HEK293T (cell line): ENCODE data around the gene TRPC4.

Experiments
- ARNT ChIP-seq: fragments of 450-650 bp; IDR thresholded peaks from 2 replicates; pipeline ENCODE4 v1.6.1; 2017; ENCODE audit warnings: mild to moderate bottlenecking
- ELF4 ChIP-seq: fragments of 450-650 bp; IDR thresholded peaks from 2 replicates; pipeline ENCODE4 v1.6.1; 2017; ENCODE audit warnings: antibody characterized with exemption
- FOXA1 ChIP-seq: fragments of 450-650 bp; IDR thresholded peaks from 2 replicates; pipeline ENCODE4 v1.6.1; 2016; ENCODE audit warnings: mild to moderate bottlenecking
- FOXK2 ChIP-seq: fragments of 450-650 bp; IDR thresholded peaks from 2 replicates; pipeline ENCODE4 v1.6.1; 2016; ENCODE audit warnings: mild to moderate bottlenecking
- FOXM1 ChIP-seq: fragments of 450-650 bp; IDR thresholded peaks from 2 replicates; pipeline ENCODE4 v1.6.1; 2017; ENCODE audit warnings: mild to moderate bottlenecking, borderline replicate concordance
- HDGF ChIP-seq: fragments of 450-650 bp; IDR thresholded peaks from 2 replicates; pipeline ENCODE4 v1.6.1; 2017; ENCODE audit warnings: antibody characterized with exemption, borderline replicate concordance
- NFRKB ChIP-seq: fragments of 450-650 bp; IDR thresholded peaks from 2 replicates; pipeline ENCODE4 v1.6.1; 2016; ENCODE audit warnings: mild to moderate bottlenecking, moderate library complexity
- SP1 ChIP-seq: fragments of 450-650 bp; IDR thresholded peaks from 2 replicates; pipeline ENCODE4 v1.6.1; 2017
- SUZ12 ChIP-seq: fragments of 450-650 bp; IDR thresholded peaks from 2 replicates; pipeline ENCODE4 v1.6.1; 2016; ENCODE audit warnings: mild to moderate bottlenecking
- ZNF384 ChIP-seq: fragments of 450-650 bp; IDR thresholded peaks from 2 replicates; pipeline ENCODE4 v1.6.1; 2016

DNA sequence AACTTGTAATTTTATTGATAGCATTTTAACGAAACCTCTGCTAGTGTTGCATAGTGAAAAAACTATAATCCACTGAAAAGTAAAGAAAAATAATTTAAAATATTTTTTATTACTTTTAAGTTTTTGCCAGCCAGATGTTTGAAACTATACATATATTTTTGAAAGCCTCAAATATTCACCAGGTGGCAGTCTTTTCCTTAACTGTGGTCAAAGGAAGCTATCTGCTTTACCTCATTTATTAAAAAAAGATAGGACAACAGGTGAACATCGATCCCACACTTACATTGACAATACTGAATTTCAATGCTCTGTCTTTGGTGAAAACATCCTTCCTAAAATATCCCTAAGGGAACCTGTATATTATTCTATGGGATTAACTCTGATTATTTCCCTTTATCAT, 100.5 kb downstream of the TRPC4 start:
- TF ChIP-seq NFRKB: no peak
- TF ChIP-seq ELF4: no peak
- TF ChIP-seq SUZ12: no peak
- no peak for TF ChIP-seq FOXK2
- TF ChIP-seq HDGF: no peak
- TF ChIP-seq ARNT: no peak
- TF ChIP-seq SP1: no peak
- no peak for TF ChIP-seq FOXA1
- TF ChIP-seq ZNF384: no peak
- no peak for TF ChIP-seq FOXM1
